Large intestine (tissue), 3 donors: ENCODE results near the gene SEPTIN1. TPM values are rescaled to one million over a fixed set of nuclear protein-coding genes. Genes with fewer than 3 reads are reported as not detected.
A peak's percentile ranks its signal among the peaks of the same experiment; 100 is the strongest.

Experiments used
- DNase-seq, 2 donors: peaks; one replicate each; pipeline versions ENCODE4 v3.0.0 to v3.0.0-alpha.2; 2013
- H3K27ac ChIP-seq: one replicate; pipeline ENCODE4 v1.5.1; 2013; ENCODE audit warnings: low read length
- H3K27me3 ChIP-seq: 2 replicates; pipeline ENCODE4 v1.6.1; 2013; ENCODE audit warnings: low read length; ENCODE audit not compliant: control insufficient read depth, insufficient read depth
- H3K36me3 ChIP-seq: 2 replicates; pipeline ENCODE4 v1.6.1; 2013; ENCODE audit warnings: low read length; ENCODE audit not compliant: control insufficient read depth, insufficient read depth
- H3K4me1 ChIP-seq: one replicate; pipeline ENCODE4 v1.6.1; 2013; ENCODE audit warnings: low read length; ENCODE audit not compliant: control insufficient read depth, insufficient read depth
- H3K4me3 ChIP-seq: one replicate; pipeline ENCODE4 v1.5.1; 2013; ENCODE audit warnings: low read length
- H3K9me3 ChIP-seq: one replicate; pipeline ENCODE4 v1.6.1; 2013; ENCODE audit warnings: mild to moderate bottlenecking, low read depth, low read length, moderate library complexity; ENCODE audit not compliant: control insufficient read depth
- WGBS: methylation state at CpG from one replicate; pipeline ENCODE4 v1.1.5; 2013; ENCODE audit warnings: low lambda C conversion rate; ENCODE audit not compliant: insufficient coverage; 5-methylcytosine and 5-hydroxymethylcytosine counted together
- polyA plus RNA-seq: library from polyadenylated mRNA; unstranded; fragments of 120-200 nt; gene quantifications from one replicate; pipeline ENCODE4 v1.2.1, GENCODE V29; 2013

SEPTIN1 gene
- polyA plus RNA-seq, 1 donor = 5.4 TPM

DNA sequence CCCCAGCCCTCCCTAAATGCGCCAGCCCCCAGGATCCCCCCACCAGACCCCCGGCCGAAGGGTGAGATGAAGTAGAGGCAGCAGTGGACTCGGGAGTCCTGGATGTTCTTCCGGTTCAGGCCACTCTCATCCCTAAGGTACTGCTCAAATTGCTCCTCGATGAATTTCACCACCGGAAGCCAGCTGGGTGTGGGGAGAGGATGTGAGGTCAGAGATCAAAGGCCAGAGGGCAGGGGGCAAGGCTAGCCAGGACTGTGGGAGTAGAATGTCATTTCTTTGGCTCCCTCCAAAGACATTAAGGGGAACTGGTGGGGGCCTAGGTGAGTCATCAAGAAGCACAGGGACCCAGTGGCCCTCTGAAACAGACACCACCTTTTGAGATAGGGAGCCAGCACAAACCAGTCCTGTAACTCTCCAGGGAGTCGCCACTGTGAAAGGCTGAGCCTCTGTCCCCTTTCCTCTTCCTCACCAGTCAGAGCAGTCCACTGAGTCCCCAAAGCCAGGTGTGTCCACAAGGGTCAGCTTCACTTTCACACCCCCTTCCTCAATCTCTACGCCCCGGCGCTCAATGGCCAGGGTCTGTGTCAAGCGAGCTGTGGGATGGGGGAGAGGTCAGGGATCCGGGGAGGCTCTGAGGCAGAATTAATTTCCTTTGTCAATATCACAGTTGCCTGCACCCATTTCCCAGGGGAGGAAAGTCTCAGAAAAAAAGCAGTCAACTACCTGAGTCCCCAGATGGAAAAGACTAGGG, 895 bp downstream of the SEPTIN1 start:
- peaks cover 10% of the 10 kb centered on the region for H3K4me1 ChIP-seq

DNA sequence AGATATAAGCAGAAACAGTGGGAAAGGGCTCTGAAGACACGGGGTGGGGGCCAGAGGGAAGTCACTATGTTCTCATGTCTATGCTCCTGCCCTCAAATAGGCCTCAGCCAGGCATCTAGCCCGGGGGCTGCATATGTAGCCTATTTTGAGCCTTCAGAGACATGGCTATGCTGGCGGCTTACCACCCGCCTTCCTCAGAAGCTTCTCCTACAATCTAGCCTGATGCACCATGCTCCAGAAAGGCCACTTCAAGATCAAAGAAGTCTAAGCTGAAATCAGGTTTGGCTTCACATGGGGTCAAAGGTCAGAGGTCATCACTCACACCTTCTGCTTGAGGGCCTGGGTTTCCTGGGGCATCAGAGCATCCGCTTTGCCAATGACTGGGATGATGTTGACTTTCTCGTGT, 1.6 kb downstream of the SEPTIN1 start:
- no peak overlapping the region for H3K27ac ChIP-seq

More for the DNA sequence above, 895 bp downstream of the SEPTIN1 start:
- Histone ChIP-seq H3K9me3 (no peaks in the 10 kb centered on the region), H3K36me3 (peaks cover 2% of the 10 kb centered on the region), H3K27ac (no peak overlapping the region), H3K4me3 (no peak overlapping the region), H3K27me3 (no peaks in the 10 kb centered on the region)
- WGBS = no CpG with 5 or more reads among the region's 13 CpGs
- no peak for DNase-seq

DNA sequence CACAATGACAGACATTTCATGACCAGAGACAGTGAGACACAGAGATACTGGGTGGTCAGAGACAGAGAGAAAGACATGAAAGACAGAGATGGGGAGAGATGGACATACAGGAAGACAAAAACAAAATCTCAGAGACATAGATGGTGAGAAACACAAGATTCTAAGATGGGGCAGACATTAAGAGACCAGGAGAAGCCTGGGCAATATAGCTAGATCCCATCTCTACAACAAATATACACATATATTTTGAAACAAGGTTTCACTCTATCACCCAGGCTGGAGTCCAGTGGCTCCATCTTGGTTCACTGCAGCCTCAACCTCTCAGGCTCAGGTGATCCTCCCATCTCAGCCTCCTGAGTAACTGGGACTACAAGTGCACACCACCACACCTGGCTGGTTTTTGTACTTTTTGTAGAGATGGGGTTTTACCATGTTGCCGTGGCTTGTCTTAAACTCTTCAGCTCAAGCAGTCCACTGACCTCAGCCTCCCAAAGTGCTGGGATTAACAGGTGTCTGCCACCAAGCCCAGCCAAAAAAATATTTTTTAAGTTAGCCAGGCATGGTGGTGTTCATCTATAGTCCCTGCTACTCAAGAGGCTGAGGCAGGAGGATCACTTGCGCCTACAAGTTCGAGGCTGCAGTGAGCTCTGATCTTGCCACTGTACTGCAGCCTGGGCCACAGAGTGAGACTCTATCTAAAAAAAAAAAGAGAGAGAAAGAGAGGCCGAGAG, 2.1 kb downstream of the SEPTIN1 start:
- Histone ChIP-seq H3K4me3 (no peak overlapping the region), H3K27me3 (no peaks in the 10 kb centered on the region), H3K4me1 (peaks cover 10% of the 10 kb centered on the region), H3K36me3 (peaks cover 2% of the 10 kb centered on the region), H3K27ac (no peak overlapping the region), H3K9me3 (no peaks in the 10 kb centered on the region)
- DNase-seq = no peak
- WGBS = no CpG with 5 or more reads among the region's 4 CpGs

More for the DNA sequence above, 1.6 kb downstream of the SEPTIN1 start:
- no peak for DNase-seq
- H3K4me1 ChIP-seq = peaks cover 10% of the 10 kb centered on the region
- no peaks in the 10 kb centered on the region for H3K9me3 ChIP-seq
- no CpG with 5 or more reads among the region's 6 CpGs for WGBS
- no peaks in the 10 kb centered on the region for H3K27me3 ChIP-seq
- H3K4me3 ChIP-seq = no peak overlapping the region
- H3K36me3 ChIP-seq = peaks cover 2% of the 10 kb centered on the region

DNA sequence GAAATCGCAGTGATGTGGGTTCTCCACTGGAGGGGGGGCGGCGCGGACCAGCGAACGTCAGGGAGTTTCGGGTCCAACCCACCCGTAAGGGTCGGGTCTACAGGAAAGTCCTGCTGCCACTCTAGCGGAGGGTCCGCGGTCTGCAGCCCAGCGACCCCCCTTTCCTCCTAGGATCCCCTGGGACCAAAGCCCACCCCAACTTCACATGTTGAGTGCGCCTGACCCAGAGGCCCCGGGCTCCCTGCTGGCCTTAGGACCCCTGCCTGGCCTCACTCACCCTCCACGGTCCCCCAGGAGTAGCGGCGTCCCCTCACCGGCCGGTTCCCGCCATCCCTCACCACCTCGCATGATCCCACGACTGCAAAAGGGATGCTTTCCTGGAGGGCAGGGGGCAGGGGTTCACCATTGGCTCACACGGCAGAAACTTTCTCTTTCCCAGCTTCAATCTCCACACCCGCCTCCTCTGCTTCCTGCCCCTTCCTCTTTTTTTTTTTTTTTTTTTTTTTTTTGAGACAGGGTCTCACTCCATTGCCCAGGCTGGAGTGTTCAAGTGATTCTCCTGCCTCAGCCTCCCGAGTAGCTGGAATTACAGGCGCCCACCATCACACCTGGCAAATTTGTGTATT, 3.1 kb downstream of the SEPTIN1 start:
- peaks cover 10% of the 10 kb centered on the region for H3K4me1 ChIP-seq
- peak overlapping the region; percentile 86 for H3K27ac ChIP-seq
- no peaks in the 10 kb centered on the region for H3K27me3 ChIP-seq
- peaks cover 2% of the 10 kb centered on the region for H3K36me3 ChIP-seq
- peak in 1 of 2 donors; percentile 3 for DNase-seq
- peak overlapping the region; percentile 51 for H3K4me3 ChIP-seq
- no peaks in the 10 kb centered on the region for H3K9me3 ChIP-seq
- WGBS = 28% methylated on average over 2 of the region's 27 CpGs

- H3K9me3 ChIP-seq = no peaks in the 10 kb centered on the region
- H3K27ac ChIP-seq = peak overlapping the region; percentile 95
- WGBS = no CpG with 5 or more reads among the region's 67 CpGs
- no peaks in the 10 kb centered on the region for H3K27me3 ChIP-seq
- DNase-seq = peak; percentile 98
- peaks cover 10% of the 10 kb centered on the region for H3K4me1 ChIP-seq
- H3K4me3 ChIP-seq = peak overlapping the region; percentile 65
- peaks cover 2% of the 10 kb centered on the region for H3K36me3 ChIP-seq
Measured at GRCh38 chr16:30378236-30379157, 3.9 kb downstream of the SEPTIN1 start.

DNA sequence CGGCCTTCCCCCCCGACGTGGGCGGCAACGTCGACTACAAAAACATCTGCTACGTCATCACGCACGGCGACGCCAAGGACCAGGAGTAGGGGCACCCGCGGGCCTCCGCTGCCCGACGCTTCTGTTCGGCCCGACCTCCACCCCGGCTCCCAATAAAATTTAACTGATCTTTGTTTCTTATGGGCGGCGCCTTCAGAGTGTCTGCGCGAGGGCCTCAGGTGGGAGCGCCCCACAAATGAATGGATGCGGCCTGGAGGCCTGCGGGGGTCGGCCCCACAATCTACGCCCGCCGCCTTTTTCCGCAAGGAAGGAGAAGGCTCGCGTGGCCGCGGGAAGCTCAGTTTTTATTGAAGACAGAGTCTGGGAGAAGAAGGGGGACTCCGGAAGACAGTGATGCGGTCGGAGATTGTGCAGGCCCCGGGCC, 4.5 kb downstream of the SEPTIN1 start:
- no peaks in the 10 kb centered on the region for H3K27me3 ChIP-seq
- peaks cover 10% of the 10 kb centered on the region for H3K4me1 ChIP-seq
- no peaks in the 10 kb centered on the region for H3K9me3 ChIP-seq
- H3K36me3 ChIP-seq = peaks cover 2% of the 10 kb centered on the region
- no CpG with 5 or more reads among the region's 39 CpGs for WGBS
- peak overlapping the region; percentile 95 for H3K27ac ChIP-seq
- DNase-seq = peak; percentile 90 to 92
- peak overlapping the region; percentile 65 for H3K4me3 ChIP-seq

GRCh38 chr16:30377050-30377811, 5.1 kb downstream of the SEPTIN1 start:
- Histone ChIP-seq H3K36me3 (peaks cover 2% of the 10 kb centered on the region), H3K27me3 (no peaks in the 10 kb centered on the region), H3K27ac (peak overlapping the region; percentile 95), H3K4me1 (peaks cover 10% of the 10 kb centered on the region), H3K4me3 (peak overlapping the region; percentile 65), H3K9me3 (no peaks in the 10 kb centered on the region)
- no CpG with 5 or more reads among the region's 29 CpGs for WGBS
- no peak for DNase-seq

DNA sequence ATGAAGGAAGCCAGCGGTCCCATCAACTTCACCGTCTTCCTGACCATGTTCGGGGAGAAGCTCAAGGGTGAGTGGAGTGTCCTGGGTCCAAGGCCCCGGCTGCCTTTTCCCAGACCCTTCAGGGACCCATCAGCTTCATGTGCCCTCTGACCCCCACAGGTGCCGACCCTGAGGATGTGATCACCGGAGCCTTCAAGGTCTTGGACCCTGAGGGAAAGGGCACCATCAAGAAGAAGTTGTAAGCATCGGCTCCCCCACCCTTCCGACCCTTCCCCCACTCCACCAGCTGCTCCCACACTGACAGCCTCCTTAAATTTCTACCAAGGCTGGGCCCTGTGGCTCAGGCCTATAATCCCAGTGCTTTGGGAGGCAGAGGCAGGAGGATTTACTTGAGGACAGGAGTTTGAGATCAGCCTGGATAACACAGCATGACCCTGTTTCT, 5.9 kb downstream of the SEPTIN1 start:
- DNase-seq = no peak
- Histone ChIP-seq H3K4me1 (peaks cover 10% of the 10 kb centered on the region), H3K4me3 (no peak overlapping the region), H3K9me3 (no peaks in the 10 kb centered on the region), H3K36me3 (peaks cover 2% of the 10 kb centered on the region), H3K27ac (no peak overlapping the region), H3K27me3 (no peaks in the 10 kb centered on the region)
- no CpG with 5 or more reads among the region's 8 CpGs for WGBS

DNA sequence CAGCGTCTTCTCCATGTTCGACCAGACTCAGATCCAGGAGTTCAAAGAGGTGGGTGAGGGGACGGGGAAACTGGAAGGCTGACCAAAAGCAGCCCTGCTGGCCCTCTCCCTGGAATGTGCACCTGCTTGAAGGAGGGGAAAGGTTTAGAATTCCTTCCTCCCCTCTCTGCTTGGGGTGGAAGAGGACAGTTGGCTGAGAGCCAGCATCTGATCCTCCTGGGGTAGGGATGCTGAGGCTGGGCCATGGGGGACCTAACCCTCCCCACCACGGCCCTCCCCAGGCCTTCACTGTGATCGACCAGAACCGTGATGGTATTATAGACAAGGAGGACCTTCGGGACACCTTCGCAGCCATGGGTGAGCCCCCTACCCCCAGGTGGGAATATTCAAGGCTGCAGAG, 6.5 kb downstream of the SEPTIN1 start:
- no peak overlapping the region for H3K27ac ChIP-seq
- no CpG with 5 or more reads among the region's 8 CpGs for WGBS

More for the DNA sequence above, 6.5 kb downstream of the SEPTIN1 start:
- Histone ChIP-seq H3K4me1 (peaks cover 10% of the 10 kb centered on the region), H3K9me3 (no peaks in the 10 kb centered on the region), H3K36me3 (peaks cover 2% of the 10 kb centered on the region), H3K27me3 (no peaks in the 10 kb centered on the region), H3K4me3 (no peak overlapping the region)
- DNase-seq = peak in 1 of 2 donors; percentile 3
